Kidney tubule cell (primary cell): ENCODE data around the gene HELZ.
"Not testable (repeated sequence)": the region's sequence is repeated elsewhere in the genome, so short reads cannot be mapped to it uniquely, and the experiment has no call there.

Experiments used
- DNase-seq: peaks from one replicate; pipeline ENCODE4 v3.0.0-alpha.2; 2018; ENCODE audit warnings: low spot score

The HELZ gene

GRCh38 chr17:67265436-67266019 lies 20.5 kb upstream of the HELZ start:
- no peak for DNase-seq

GRCh38 chr17:67262435-67263117 lies 17.6 kb upstream of the HELZ start:
- no peak for DNase-seq

- no peak for DNase-seq
Measured at GRCh38 chr17:67260170-67260987, 15.4 kb upstream of the HELZ start.

- DNase-seq = no peak
Measured at GRCh38 chr17:67258821-67259468, 13.9 kb upstream of the HELZ start.

- DNase-seq = no peak
Measured at GRCh38 chr17:67256075-67256732, 11.2 kb upstream of the HELZ start.

- DNase-seq = no peak
Measured at GRCh38 chr17:67253384-67253783, 8.4 kb upstream of the HELZ start.

- DNase-seq = not testable (repeated sequence)
Measured at GRCh38 chr17:67251586-67251985, 6.6 kb upstream of the HELZ start.

GRCh38 chr17:67248291-67248690 lies 3.3 kb upstream of the HELZ start:
- no peak for DNase-seq

- no peak for DNase-seq
Measured at GRCh38 chr17:67247416-67247900, 2.5 kb upstream of the HELZ start.

GRCh38 chr17:67246653-67247415 lies 1.8 kb upstream of the HELZ start:
- peak; percentile 95 for DNase-seq

GRCh38 chr17:67246403-67246652 lies 1.3 kb upstream of the HELZ start:
- DNase-seq = no peak

- DNase-seq = peak; percentile 30
Measured at GRCh38 chr17:67245694-67246402, 852 bp upstream of the HELZ start.

GRCh38 chr17:67244431-67245072 lies 444 bp downstream of the HELZ start:
- no peak for DNase-seq

GRCh38 chr17:67243284-67243683 lies 1.7 kb downstream of the HELZ start:
- DNase-seq = no peak

GRCh38 chr17:67241719-67242341 lies 3.2 kb downstream of the HELZ start:
- DNase-seq = no peak

GRCh38 chr17:67239597-67239996 lies 5.4 kb downstream of the HELZ start:
- peak; percentile 71 for DNase-seq

GRCh38 chr17:67238991-67239390 lies 6.0 kb downstream of the HELZ start:
- peak; percentile 95 for DNase-seq

GRCh38 chr17:67232441-67232840 lies 12.6 kb downstream of the HELZ start:
- DNase-seq = no peak

GRCh38 chr17:67229109-67229955 lies 15.7 kb downstream of the HELZ start:
- no peak for DNase-seq
